PC-9 (cell line): ENCODE data around the gene SUB1.

Experiments used
- EZH2 ChIP-seq: fragments of 200-600 bp; sonication (generic); IDR thresholded peaks from 2 replicates; pipeline ENCODE4 v1.8.0; 2017; ENCODE audit warnings: antibody characterized with exemption, low read depth
- TF ChIP-seq, protein P1 (sequence below): fragments of 200-600 bp; sonication (generic); conservative IDR thresholded peaks from 2 replicates; pipeline ENCODE4 v1.6.1; 2017; ENCODE audit warnings: mixed run types, antibody characterized with exemption, mild to moderate bottlenecking, moderate library complexity

DNA sequence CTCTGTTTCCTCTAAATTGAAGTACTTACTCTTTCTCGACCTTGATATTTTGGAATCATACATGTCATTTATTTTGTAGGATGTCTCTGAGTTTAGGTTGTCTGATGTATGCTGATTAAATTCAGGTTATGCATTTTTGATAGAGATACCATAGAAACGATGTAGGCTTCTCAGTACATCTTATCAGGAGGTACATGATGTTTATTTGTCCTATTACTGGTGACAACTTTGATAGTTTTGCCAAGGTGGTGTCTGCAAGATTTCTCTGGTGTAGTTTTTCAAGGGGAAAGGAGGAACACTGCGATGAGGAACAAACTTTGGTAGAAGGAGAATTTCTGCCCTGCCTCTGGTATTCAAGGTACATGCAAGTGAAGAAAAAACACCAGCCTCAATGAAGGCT, 29.9 kb downstream of the SUB1 start:
- TF ChIP-seq, protein P1, sequence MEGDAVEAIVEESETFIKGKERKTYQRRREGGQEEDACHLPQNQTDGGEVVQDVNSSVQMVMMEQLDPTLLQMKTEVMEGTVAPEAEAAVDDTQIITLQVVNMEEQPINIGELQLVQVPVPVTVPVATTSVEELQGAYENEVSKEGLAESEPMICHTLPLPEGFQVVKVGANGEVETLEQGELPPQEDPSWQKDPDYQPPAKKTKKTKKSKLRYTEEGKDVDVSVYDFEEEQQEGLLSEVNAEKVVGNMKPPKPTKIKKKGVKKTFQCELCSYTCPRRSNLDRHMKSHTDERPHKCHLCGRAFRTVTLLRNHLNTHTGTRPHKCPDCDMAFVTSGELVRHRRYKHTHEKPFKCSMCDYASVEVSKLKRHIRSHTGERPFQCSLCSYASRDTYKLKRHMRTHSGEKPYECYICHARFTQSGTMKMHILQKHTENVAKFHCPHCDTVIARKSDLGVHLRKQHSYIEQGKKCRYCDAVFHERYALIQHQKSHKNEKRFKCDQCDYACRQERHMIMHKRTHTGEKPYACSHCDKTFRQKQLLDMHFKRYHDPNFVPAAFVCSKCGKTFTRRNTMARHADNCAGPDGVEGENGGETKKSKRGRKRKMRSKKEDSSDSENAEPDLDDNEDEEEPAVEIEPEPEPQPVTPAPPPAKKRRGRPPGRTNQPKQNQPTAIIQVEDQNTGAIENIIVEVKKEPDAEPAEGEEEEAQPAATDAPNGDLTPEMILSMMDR = no peak
- no peak for TF ChIP-seq EZH2
